Upper lobe of left lung (tissue), 4 donors: ENCODE data around the gene SOX13.

Experiments used
- POLR2A ChIP-seq, 4 donors: fragments of 450-650 bp; IDR thresholded peaks; one replicate each; pipeline ENCODE4 v1.5.1; 2016 to 2017; ENCODE audit warnings: antibody characterized with exemption in 4 of 4, mild to moderate bottlenecking in 2 of 4
- POLR2AphosphoS5 ChIP-seq, 2 donors: sonication (generic); formaldehyde crosslinking; IDR thresholded peaks; one replicate each; pipeline ENCODE4 v1.5.1; 2017; ENCODE audit warnings: antibody characterized with exemption in 2 of 2
- TF ChIP-seq, protein P1 (sequence below), 6 experiments: fragments of 450-650 bp in 4 of 6; fragments of 200-600 bp in 2 of 6; sonication (generic) in 2 of 6; IDR thresholded peaks; one replicate each; pipeline ENCODE4 v1.5.1; 2016 to 2019; ENCODE audit warnings: antibody characterized with exemption in 6 of 6

GRCh38 chr1:204102739-204103430 lies 30.0 kb downstream of the SOX13 start:
- TF ChIP-seq, protein P1, sequence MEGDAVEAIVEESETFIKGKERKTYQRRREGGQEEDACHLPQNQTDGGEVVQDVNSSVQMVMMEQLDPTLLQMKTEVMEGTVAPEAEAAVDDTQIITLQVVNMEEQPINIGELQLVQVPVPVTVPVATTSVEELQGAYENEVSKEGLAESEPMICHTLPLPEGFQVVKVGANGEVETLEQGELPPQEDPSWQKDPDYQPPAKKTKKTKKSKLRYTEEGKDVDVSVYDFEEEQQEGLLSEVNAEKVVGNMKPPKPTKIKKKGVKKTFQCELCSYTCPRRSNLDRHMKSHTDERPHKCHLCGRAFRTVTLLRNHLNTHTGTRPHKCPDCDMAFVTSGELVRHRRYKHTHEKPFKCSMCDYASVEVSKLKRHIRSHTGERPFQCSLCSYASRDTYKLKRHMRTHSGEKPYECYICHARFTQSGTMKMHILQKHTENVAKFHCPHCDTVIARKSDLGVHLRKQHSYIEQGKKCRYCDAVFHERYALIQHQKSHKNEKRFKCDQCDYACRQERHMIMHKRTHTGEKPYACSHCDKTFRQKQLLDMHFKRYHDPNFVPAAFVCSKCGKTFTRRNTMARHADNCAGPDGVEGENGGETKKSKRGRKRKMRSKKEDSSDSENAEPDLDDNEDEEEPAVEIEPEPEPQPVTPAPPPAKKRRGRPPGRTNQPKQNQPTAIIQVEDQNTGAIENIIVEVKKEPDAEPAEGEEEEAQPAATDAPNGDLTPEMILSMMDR (IDR thresholded peaks at IDR 0.05), result no peak
- TF ChIP-seq POLR2A (IDR thresholded peaks at IDR 0.05) (no peak), POLR2AphosphoS5 (IDR thresholded peaks at IDR 0.05) (no peak)
